Germinal center (tissue), 1 donor: ENCODE measurements around the gene B4GALT6.

Experiments
- DNase-seq: peaks from one replicate; pipeline ENCODE4 v3.0.0; 2012; ENCODE audit warnings: mixed read lengths, low spot score

Gene B4GALT6

GRCh38 chr18:31688606-31689005 lies 4.2 kb upstream of the B4GALT6 start:
- no peak for DNase-seq

- no peak for DNase-seq
These were observed 2.9 kb upstream of the B4GALT6 start for GRCh38 chr18:31686986-31687928.

GRCh38 chr18:31686572-31686971 lies 2.2 kb upstream of the B4GALT6 start:
- DNase-seq: no peak

GRCh38 chr18:31685097-31686082 lies 1.0 kb upstream of the B4GALT6 start:
- peak; percentile 74 for DNase-seq

- no peak for DNase-seq
These were observed 458 bp downstream of the B4GALT6 start for GRCh38 chr18:31683968-31684278.

- no peak for DNase-seq
These were observed 1.3 kb downstream of the B4GALT6 start for GRCh38 chr18:31683106-31683505.

- DNase-seq: peak; percentile 16
These were observed 3.4 kb downstream of the B4GALT6 start for GRCh38 chr18:31680831-31681568.

GRCh38 chr18:31680433-31680811 lies 4.0 kb downstream of the B4GALT6 start:
- no peak for DNase-seq

GRCh38 chr18:31679791-31680432 lies 4.5 kb downstream of the B4GALT6 start:
- DNase-seq: no peak

- no peak for DNase-seq
These were observed 5.1 kb downstream of the B4GALT6 start for GRCh38 chr18:31679133-31679742.

GRCh38 chr18:31678425-31678824 lies 6.0 kb downstream of the B4GALT6 start:
- no peak for DNase-seq

- no peak for DNase-seq
These were observed 6.8 kb downstream of the B4GALT6 start for GRCh38 chr18:31677592-31677991.

GRCh38 chr18:31675404-31675803 lies 9.0 kb downstream of the B4GALT6 start:
- DNase-seq: no peak

GRCh38 chr18:31672628-31673135 lies 11.7 kb downstream of the B4GALT6 start:
- DNase-seq: no peak

- no peak for DNase-seq
These were observed 12.4 kb downstream of the B4GALT6 start for GRCh38 chr18:31671951-31672350.

GRCh38 chr18:31669541-31669940 lies 14.8 kb downstream of the B4GALT6 start:
- no peak for DNase-seq

- DNase-seq: no peak
These were observed 17.2 kb downstream of the B4GALT6 start for GRCh38 chr18:31667185-31667584.

GRCh38 chr18:31666055-31666454 lies 18.3 kb downstream of the B4GALT6 start:
- DNase-seq: no peak

- DNase-seq: no peak
These were observed 20.3 kb downstream of the B4GALT6 start for GRCh38 chr18:31664101-31664500.

GRCh38 chr18:31661965-31662364 lies 22.4 kb downstream of the B4GALT6 start:
- DNase-seq: no peak

- DNase-seq: no peak
These were observed 23.6 kb downstream of the B4GALT6 start for GRCh38 chr18:31660763-31661162.
